ENCODE results near the gene COL20A1. TPM values are rescaled to one million over a fixed set of nuclear protein-coding genes. Genes with fewer than 3 reads are reported as not detected.

Gene COL20A1
- total RNA-seq, 1 donor = not detected

- no peak overlapping the region for H3K4me3 ChIP-seq (ENCODE audit: low read depth, low read length)
- no peak for TF ChIP-seq CTCF (IDR thresholded peaks at IDR 0.05; ENCODE audit: insufficient read depth, low read length)
- no peak for DNase-seq (ENCODE audit: low read depth)
These were observed 74.6 kb downstream of the COL20A1 start for GRCh38 chr20:63367446-63368055.

- no peak for DNase-seq (ENCODE audit: low read depth)
- no peak overlapping the region for H3K4me3 ChIP-seq (ENCODE audit: low read depth, low read length)
- no peak for TF ChIP-seq CTCF (IDR thresholded peaks at IDR 0.05; ENCODE audit: insufficient read depth, low read length)
These were observed 75.2 kb downstream of the COL20A1 start for GRCh38 chr20:63368151-63368550.

GRCh38 chr20:63369024-63369530, 76.1 kb downstream of the COL20A1 start:
- no peak for DNase-seq (ENCODE audit: low read depth)
- TF ChIP-seq CTCF (IDR thresholded peaks at IDR 0.05; ENCODE audit: insufficient read depth, low read length) = no peak
- H3K4me3 ChIP-seq (ENCODE audit: low read depth, low read length) = no peak overlapping the region

- no peak for TF ChIP-seq CTCF (IDR thresholded peaks at IDR 0.05; ENCODE audit: insufficient read depth, low read length)
- no peak overlapping the region for H3K4me3 ChIP-seq (ENCODE audit: low read depth, low read length)
- DNase-seq (ENCODE audit: low read depth) = no peak
These were observed 77.0 kb downstream of the COL20A1 start for GRCh38 chr20:63369724-63370617.

- no peak for DNase-seq (ENCODE audit: low read depth)
- no peak overlapping the region for H3K4me3 ChIP-seq (ENCODE audit: low read depth, low read length)
- TF ChIP-seq CTCF (IDR thresholded peaks at IDR 0.05; ENCODE audit: insufficient read depth, low read length) = no peak
These were observed 77.7 kb downstream of the COL20A1 start for GRCh38 chr20:63370618-63371187.

- DNase-seq (ENCODE audit: low read depth) = no peak
- no peak overlapping the region for H3K4me3 ChIP-seq (ENCODE audit: low read depth, low read length)
- TF ChIP-seq CTCF (IDR thresholded peaks at IDR 0.05; ENCODE audit: insufficient read depth, low read length) = no peak
These were observed 78.4 kb downstream of the COL20A1 start for GRCh38 chr20:63371291-63371865.
